Thoracic aorta (tissue), 2 donors: ENCODE results near the gene PGM2L1. TPM values are rescaled to one million over a fixed set of nuclear protein-coding genes. Genes with fewer than 3 reads are reported as not detected.

Experiments
- ATAC-seq: fragments of 150-250 bp; one replicate; pipeline ENCODE4 v1.8.0; 2017; ENCODE audit warnings: low read depth; ENCODE audit not compliant: insufficient number of reproducible peaks, low FRiP score
- DNase-seq: peaks from one replicate; pipeline ENCODE4 v3.0.0-alpha.2; 2020; ENCODE audit warnings: low spot score
- H3K27ac ChIP-seq, 2 donors: fragments of 200-600 bp; sonication (generic); 1 replicate in 1 of 2; 2 replicates in 1 of 2; pipeline ENCODE4 v1.5.1; 2016; ENCODE audit warnings: mild to moderate bottlenecking in 2 of 2, moderate library complexity in 2 of 2
- H3K27me3 ChIP-seq: fragments of 200-600 bp; sonication (generic); replicated peaks from 2 replicates; pipeline ENCODE4 v1.6.0; 2016; ENCODE audit warnings: mild to moderate bottlenecking; ENCODE audit not compliant: insufficient read depth
- H3K36me3 ChIP-seq: fragments of 200-600 bp; sonication (generic); one replicate; pipeline ENCODE4 v1.5.1; 2016
- H3K4me1 ChIP-seq, 2 donors: fragments of 200-600 bp; sonication (generic); 1 replicate in 1 of 2; 2 replicates in 1 of 2; pipeline versions ENCODE4 v1.5.1 to v1.6.0; 2016; ENCODE audit warnings: low read depth in 2 of 2, mild to moderate bottlenecking in 1 of 2; ENCODE audit not compliant: control insufficient read depth in 1 of 2
- H3K4me3 ChIP-seq: fragments of 200-600 bp; sonication (generic); 2 replicates; pipeline ENCODE4 v1.5.1; 2016; ENCODE audit warnings: mild to moderate bottlenecking
- H3K9me3 ChIP-seq: fragments of 200-600 bp; sonication (generic); 2 replicates; pipeline ENCODE4 v1.5.1; 2016
- total RNA-seq, 2 donors: library from RNA; depleted of rRNA; stranded (reverse); fragments of >200 nt; gene quantifications; one replicate each; pipeline versions ENCODE4 v1.1.0 to v1.2.3, GENCODE V29; 2016
- TF ChIP-seq, protein P1 (sequence below): fragments of 200-600 bp; sonication (generic); IDR thresholded peaks from one replicate; pipeline ENCODE4 v1.5.1; 2019; ENCODE audit warnings: antibody characterized with exemption

PGM2L1 gene
- total RNA-seq, 2 donors from 2014 or later: 8.9 to 12.4 TPM

DNA sequence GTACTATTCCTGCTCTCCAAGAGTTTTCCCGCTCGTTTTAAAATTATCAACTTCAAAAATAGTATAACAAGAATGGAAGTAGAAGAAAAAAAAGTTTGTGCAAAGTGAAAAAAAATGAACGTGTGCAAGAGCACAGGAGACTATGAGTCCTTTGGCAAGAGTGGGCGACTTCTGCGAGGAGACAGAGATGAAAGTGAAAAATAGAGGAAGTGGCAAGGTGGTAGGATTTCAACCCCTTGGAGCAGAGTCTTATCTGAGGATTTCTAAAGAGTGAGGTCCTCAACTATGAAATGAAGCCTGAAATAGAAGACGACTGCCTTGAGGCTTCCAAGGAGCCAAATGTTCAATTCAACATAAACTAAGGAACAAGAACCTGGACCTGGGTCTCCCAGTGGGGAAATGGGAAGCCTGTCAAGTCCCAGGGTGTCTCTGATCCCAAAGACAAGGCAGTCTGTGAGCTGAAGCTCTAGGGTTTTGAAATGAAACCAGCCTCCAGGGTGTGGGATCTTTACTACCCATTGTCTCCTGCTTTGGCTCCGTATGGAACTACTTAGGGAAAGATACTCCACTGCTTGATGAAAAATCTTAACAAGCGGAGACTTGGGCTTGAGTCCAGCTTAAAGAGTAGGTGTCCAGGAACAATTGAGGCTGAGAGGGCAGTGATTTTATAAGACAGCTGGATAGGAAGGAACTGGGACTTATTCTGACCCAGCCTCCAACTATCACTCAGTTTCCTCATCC, 91.6 kb downstream of the PGM2L1 start:
- TF ChIP-seq, protein P1, sequence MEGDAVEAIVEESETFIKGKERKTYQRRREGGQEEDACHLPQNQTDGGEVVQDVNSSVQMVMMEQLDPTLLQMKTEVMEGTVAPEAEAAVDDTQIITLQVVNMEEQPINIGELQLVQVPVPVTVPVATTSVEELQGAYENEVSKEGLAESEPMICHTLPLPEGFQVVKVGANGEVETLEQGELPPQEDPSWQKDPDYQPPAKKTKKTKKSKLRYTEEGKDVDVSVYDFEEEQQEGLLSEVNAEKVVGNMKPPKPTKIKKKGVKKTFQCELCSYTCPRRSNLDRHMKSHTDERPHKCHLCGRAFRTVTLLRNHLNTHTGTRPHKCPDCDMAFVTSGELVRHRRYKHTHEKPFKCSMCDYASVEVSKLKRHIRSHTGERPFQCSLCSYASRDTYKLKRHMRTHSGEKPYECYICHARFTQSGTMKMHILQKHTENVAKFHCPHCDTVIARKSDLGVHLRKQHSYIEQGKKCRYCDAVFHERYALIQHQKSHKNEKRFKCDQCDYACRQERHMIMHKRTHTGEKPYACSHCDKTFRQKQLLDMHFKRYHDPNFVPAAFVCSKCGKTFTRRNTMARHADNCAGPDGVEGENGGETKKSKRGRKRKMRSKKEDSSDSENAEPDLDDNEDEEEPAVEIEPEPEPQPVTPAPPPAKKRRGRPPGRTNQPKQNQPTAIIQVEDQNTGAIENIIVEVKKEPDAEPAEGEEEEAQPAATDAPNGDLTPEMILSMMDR: no peak
- Histone ChIP-seq H3K36me3 (no peaks in the 10 kb centered on the region), H3K4me1 (peaks cover 0 to 12% of the 10 kb centered on the region in 2 donors), H3K27me3 (no peaks in the 10 kb centered on the region), H3K9me3 (no peaks in the 10 kb centered on the region), H3K27ac (no peak overlapping the region), H3K4me3 (no peak overlapping the region)
- no peak for DNase-seq
- no peak for ATAC-seq

DNA sequence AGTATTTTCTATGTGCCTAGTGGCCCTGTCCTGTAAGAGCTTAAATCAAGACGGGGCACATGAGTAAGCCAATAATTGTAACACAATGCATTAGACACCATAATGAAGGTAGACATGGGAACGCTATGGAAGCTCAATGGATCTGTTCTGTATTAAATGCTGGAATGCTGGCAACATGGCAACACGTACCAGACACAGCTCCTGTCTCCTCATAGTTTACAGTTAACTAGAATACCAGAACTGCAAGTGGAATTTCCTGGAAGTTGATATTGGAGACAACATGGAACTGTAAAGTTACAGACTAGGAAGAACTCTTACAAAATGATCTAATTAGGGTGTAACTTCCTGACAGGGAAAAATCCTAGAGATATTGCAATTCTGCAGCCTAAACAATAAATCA, 99.2 kb downstream of the PGM2L1 start:
- ATAC-seq: no peak
- DNase-seq: no peak
- H3K36me3 ChIP-seq: no peaks in the 10 kb centered on the region
- TF ChIP-seq, protein P1: no peak
- no peaks in the 10 kb centered on the region for H3K9me3 ChIP-seq
- no peaks in the 10 kb centered on the region for H3K27me3 ChIP-seq
- H3K4me1 ChIP-seq: no peaks in the 10 kb centered on the region
- H3K4me3 ChIP-seq: no peak overlapping the region
- no peak overlapping the region for H3K27ac ChIP-seq

DNA sequence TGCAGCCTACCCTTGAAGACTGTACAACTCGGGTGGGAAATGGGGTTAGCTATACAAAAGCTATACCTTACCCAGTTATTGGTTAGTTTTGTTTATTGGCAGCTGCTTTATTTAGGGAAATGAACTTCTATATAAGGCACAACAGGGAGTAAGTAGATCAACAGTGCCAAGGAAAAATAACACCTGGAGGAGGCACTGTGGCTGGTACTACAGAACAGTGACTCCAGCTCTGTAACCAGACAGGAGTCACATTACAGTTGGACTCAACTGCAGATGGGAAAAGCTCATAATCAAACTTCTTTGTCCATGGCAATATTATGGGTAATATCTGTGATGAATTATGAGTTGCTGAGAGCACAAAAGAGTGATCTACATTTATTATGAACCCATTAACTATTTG, 100.7 kb downstream of the PGM2L1 start:
- DNase-seq: no peak
- H3K4me3 ChIP-seq: no peak overlapping the region
- no peak overlapping the region for H3K27ac ChIP-seq
- H3K9me3 ChIP-seq: no peaks in the 10 kb centered on the region
- no peaks in the 10 kb centered on the region for H3K36me3 ChIP-seq
- TF ChIP-seq, protein P1: no peak
- no peaks in the 10 kb centered on the region for H3K4me1 ChIP-seq
- no peaks in the 10 kb centered on the region for H3K27me3 ChIP-seq
- ATAC-seq: no peak

DNA sequence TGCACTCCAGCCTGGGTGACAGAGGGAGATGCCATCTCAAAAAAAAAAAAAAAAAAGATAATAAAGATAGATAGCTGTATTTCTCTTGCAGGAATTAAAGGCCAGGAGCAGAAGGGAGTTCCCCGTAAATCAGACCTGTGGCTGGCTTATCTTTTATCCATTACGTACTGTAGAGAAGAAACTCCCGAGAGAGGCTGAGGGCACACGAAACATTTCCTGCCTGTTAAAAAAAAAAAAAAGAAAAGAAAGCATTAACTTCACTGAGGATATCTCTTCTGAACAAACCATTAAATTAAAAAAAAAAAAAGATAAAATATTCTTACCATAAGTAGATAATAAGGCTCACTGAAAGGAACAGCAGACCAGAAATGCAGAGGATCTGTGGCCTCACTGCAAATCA, 109.3 kb downstream of the PGM2L1 start:
- Histone ChIP-seq H3K4me3 (no peak overlapping the region), H3K4me1 (peaks cover 4 to 10% of the 10 kb centered on the region in 2 donors), H3K27me3 (no peaks in the 10 kb centered on the region), H3K27ac (no peak overlapping the region), H3K36me3 (no peaks in the 10 kb centered on the region), H3K9me3 (no peaks in the 10 kb centered on the region)
- ATAC-seq (no peak), DNase-seq (no peak)
- TF ChIP-seq, protein P1: no peak

DNA sequence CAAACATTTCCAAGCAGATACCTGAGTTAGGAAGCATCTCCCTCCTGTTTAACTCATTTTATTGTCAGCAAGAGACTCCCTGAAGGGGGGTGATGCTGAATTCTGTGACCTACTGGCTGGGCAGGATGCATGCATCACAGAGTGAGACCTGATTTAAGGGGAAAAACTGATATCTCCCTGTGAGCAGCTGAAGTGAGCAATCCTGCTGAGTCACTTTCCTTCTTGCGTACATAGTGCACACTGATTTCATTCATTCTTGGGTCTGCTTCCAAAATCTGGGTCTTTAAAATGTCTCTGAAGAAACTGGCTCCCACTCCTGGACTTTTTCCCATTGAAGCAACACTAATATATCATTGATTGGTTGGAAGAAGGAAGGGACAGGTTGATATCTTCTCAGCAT, 110.1 kb downstream of the PGM2L1 start:
- H3K4me1 ChIP-seq: peaks cover 4 to 10% of the 10 kb centered on the region in 2 donors
- H3K27ac ChIP-seq: peak overlapping the region in 1 of 2 donors; percentile 50
- no peaks in the 10 kb centered on the region for H3K27me3 ChIP-seq
- H3K36me3 ChIP-seq: no peaks in the 10 kb centered on the region
- peak; percentile 11 for DNase-seq
- peak; percentile 60 for ATAC-seq
- no peaks in the 10 kb centered on the region for H3K9me3 ChIP-seq
- H3K4me3 ChIP-seq: no peak overlapping the region
- TF ChIP-seq, protein P1: no peak
